Measurements from ENCODE around the gene GSTA2. TPM values are rescaled to one million over a fixed set of nuclear protein-coding genes. Genes with fewer than 3 reads are reported as not detected.
"Not testable (repeated sequence)": the region's sequence is repeated elsewhere in the genome, so short reads cannot be mapped to it uniquely, and the experiment has no call there.

Gene GSTA2
- total and polyA plus RNA-seq, 2 of the 13 experiments (the other 11 are each of a cell fraction or from before 2014, with no cell fraction given), result 0.75 to 13.7 TPM

DNA sequence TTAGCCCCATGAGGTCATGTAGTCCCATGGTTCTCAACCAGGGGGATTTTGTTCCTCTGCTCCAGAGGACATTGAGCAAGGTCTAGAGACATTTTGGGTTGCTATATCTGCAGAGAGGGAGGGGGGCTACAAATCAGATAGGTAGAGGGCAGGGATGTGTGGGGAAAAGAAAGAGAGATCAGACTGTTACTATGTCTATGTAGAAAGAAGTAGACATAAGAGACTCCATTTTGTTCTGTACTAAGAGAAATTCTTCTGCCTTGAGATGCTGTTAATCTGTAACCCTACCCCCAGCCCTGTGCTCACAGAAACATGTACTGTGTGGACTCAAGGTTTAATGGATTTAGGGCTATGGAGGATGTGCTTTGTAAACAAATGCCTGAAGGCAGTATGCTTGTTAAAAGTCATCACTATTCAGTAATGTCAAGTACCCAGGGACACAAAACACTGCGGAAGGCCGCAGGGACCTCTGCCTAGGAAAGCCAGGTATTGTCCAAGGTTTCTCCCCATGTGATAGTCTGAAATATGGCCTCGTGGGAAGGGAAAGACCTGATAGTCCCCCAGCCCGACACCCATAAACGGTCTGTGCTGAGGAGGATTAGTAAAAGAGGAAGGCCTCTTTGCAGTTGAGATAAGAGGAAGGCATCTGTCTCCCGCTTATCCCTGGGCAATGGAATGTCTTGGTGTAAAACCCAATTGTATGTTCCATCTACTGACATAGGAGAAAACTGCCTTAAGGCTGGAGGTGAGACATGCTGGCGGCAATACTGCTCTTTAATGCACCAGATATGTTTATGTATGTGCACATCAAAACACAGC, 1.4 kb downstream of the GSTA2 start (continued):
- TF ChIP-seq NFIC (IDR thresholded peaks at IDR 0.05; ENCODE audit: low read length) (peak; percentile 26; the same call in 1 of the 2 replicates), HDAC2 (CRISPR knock-in tag; IDR thresholded peaks at IDR 0.05) (peak; percentile 74; the same call in 1 of the 2 replicates), MXD4 (CRISPR knock-in tag; IDR thresholded peaks at IDR 0.05) (0 out of 2 replicates have a peak, but pooled peaks have one; percentile 53), PPARG (CRISPR knock-in tag; conservative IDR thresholded peaks at IDR 0.05) (0 out of 2 replicates have a peak, but pooled peaks have one; percentile 26), NCOA2 (CRISPR knock-in tag; IDR thresholded peaks at IDR 0.05) (peak; percentile 72), ZFP82 (CRISPR knock-in tag; IDR thresholded peaks at IDR 0.05; ENCODE audit: borderline replicate concordance) (0 out of 2 replicates have a peak, but pooled peaks have one; percentile 22), BCL6 (CRISPR knock-in tag; IDR thresholded peaks at IDR 0.05) (peak; percentile 69), PITX1 (CRISPR knock-in tag; IDR thresholded peaks at IDR 0.05) (peak; percentile 97), ZNF614 (CRISPR knock-in tag; IDR thresholded peaks at IDR 0.05; ENCODE audit: borderline replicate concordance) (0 out of 2 replicates have a peak, but pooled peaks have one; percentile 46), ZFY (CRISPR knock-in tag; IDR thresholded peaks at IDR 0.05) (peak; percentile 22; the same call in 1 of the 2 replicates), NCOA1 (CRISPR knock-in tag; IDR thresholded peaks at IDR 0.05) (0 out of 2 replicates have a peak, but pooled peaks have one; percentile 52), HNF4A (CRISPR knock-in tag; IDR thresholded peaks at IDR 0.05) (peak; percentile 63; the same call in 1 of the 2 replicates), SP5 (CRISPR knock-in tag; IDR thresholded peaks at IDR 0.05; ENCODE audit: borderline replicate concordance, low read depth) (0 out of 2 replicates have a peak, but pooled peaks have one; percentile 33), SOX6 (CRISPR knock-in tag; IDR thresholded peaks at IDR 0.05) (peak; percentile 79), PATZ1 (CRISPR knock-in tag; IDR thresholded peaks at IDR 0.05) (peak; percentile 58), ZNF670 (CRISPR knock-in tag; IDR thresholded peaks at IDR 0.05; ENCODE audit: borderline replicate concordance) (peak; percentile 61; the same call in 1 of the 2 replicates), FOXP4 (CRISPR knock-in tag; IDR thresholded peaks at IDR 0.05) (peak; percentile 81), ZNF652 (CRISPR knock-in tag; IDR thresholded peaks at IDR 0.05; ENCODE audit: borderline replicate concordance, low read depth) (peak; percentile 46; the same call in 1 of the 2 replicates)
- TF ChIP-seq, protein P1, sequence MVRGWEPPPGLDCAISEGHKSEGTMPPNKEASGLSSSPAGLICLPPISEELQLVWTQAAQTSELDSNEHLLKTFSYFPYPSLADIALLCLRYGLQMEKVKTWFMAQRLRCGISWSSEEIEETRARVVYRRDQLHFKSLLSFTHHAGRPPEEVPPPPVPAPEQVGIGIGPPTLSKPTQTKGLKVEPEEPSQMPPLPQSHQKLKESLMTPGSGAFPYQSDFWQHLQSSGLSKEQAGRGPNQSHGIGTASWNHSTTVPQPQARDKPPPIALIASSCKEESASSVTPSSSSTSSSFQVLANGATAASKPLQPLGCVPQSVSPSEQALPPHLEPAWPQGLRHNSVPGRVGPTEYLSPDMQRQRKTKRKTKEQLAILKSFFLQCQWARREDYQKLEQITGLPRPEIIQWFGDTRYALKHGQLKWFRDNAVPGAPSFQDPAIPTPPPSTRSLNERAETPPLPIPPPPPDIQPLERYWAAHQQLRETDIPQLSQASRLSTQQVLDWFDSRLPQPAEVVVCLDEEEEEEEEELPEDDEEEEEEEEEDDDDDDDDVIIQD (CRISPR knock-in tag; IDR thresholded peaks at IDR 0.05; ENCODE audit: low read depth), result peak; percentile 92
- not testable (repeated sequence) for TF ChIP-seq SOX6 (IDR thresholded peaks at IDR 0.05)
- TF ChIP-seq, protein P2, sequence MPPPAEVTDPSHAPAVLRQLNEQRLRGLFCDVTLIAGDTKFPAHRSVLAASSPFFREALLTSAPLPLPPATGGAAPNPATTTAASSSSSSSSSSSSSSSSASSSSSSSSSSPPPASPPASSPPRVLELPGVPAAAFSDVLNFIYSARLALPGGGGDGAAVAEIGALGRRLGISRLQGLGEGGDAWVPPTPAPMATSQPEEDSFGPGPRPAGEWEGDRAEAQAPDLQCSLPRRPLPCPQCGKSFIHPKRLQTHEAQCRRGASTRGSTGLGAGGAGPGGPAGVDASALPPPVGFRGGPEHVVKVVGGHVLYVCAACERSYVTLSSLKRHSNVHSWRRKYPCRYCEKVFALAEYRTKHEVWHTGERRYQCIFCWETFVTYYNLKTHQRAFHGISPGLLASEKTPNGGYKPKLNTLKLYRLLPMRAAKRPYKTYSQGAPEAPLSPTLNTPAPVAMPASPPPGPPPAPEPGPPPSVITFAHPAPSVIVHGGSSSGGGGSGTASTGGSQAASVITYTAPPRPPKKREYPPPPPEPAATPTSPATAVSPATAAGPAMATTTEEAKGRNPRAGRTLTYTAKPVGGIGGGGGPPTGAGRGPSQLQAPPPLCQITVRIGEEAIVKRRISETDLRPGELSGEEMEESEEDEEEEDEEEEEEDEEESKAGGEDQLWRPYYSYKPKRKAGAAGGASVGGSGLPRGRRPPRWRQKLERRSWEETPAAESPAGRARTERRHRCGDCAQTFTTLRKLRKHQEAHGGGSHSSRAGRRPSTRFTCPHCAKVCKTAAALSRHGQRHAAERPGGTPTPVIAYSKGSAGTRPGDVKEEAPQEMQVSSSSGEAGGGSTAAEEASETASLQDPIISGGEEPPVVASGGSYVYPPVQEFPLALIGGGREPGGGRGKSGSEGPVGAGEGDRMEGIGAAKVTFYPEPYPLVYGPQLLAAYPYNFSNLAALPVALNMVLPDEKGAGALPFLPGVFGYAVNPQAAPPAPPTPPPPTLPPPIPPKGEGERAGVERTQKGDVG (CRISPR knock-in tag; IDR thresholded peaks at IDR 0.05; ENCODE audit: borderline replicate concordance), result peak; percentile 76; the same call in 1 of the 2 replicates
